Transverse colon (tissue), 4 donors: ENCODE results near the gene IL1B. TPM values are rescaled to one million over a fixed set of nuclear protein-coding genes. Genes with fewer than 3 reads are reported as not detected.

ENCODE experiments used
- DNase-seq: peaks from one replicate; pipeline ENCODE4 v3.0.0-alpha.2; 2019
- H3K27ac ChIP-seq, 4 donors: fragments of 200-600 bp; sonication (generic); 2 replicates each; pipeline ENCODE4 v1.5.1; 2016 to 2018; ENCODE audit warnings: inconsistent platforms in 4 of 4
- H3K27me3 ChIP-seq: fragments of 200-600 bp; sonication (generic); 2 replicates; pipeline ENCODE4 v1.5.1; 2017; ENCODE audit warnings: inconsistent platforms
- H3K36me3 ChIP-seq, 4 donors: fragments of 200-600 bp; sonication (generic); 2 replicates each; pipeline ENCODE4 v1.5.1; 2017 to 2019; ENCODE audit warnings: inconsistent platforms in 4 of 4
- H3K4me1 ChIP-seq, 4 donors: fragments of 200-600 bp; sonication (generic); 2 replicates each; pipeline ENCODE4 v1.5.1; 2017 to 2020; ENCODE audit warnings: inconsistent platforms in 4 of 4
- H3K4me3 ChIP-seq, 4 donors: fragments of 200-600 bp; sonication (generic); 1 replicate in 1 of 4; 2 replicates in 3 of 4; pipeline versions ENCODE4 v1.5.1 to v1.6.1; 2017 to 2019; ENCODE audit warnings: inconsistent platforms in 4 of 4
- H3K9me3 ChIP-seq, 2 donors: fragments of 200-600 bp; sonication (generic); 2 replicates each; pipeline ENCODE4 v1.5.1; 2017 to 2019; ENCODE audit warnings: inconsistent platforms in 2 of 2
- CTCF ChIP-seq, 5 experiments: fragments of 200-600 bp in 3 of 5; fragments of 450-650 bp in 2 of 5; sonication (generic) in 3 of 5; IDR thresholded peaks; 1 replicate in 2 of 5; 2 replicates in 3 of 5; pipeline ENCODE4 v1.5.1; 2016 to 2017; ENCODE audit warnings: antibody characterized with exemption in 5 of 5, inconsistent platforms in 3 of 5, mild to moderate bottlenecking in 2 of 5, moderate library complexity in 1 of 5
- EP300 ChIP-seq: sonication (generic); formaldehyde crosslinking; IDR thresholded peaks from one replicate; pipeline ENCODE4 v1.6.1; 2017; ENCODE audit warnings: antibody characterized with exemption, low read depth
- POLR2A ChIP-seq: fragments of 450-650 bp; IDR thresholded peaks from one replicate; pipeline ENCODE4 v1.6.1; 2016; ENCODE audit warnings: antibody characterized with exemption, mild to moderate bottlenecking, moderate library complexity
- POLR2AphosphoS5 ChIP-seq, 3 donors: sonication (generic); formaldehyde crosslinking; IDR thresholded peaks; one replicate each; pipeline ENCODE4 v1.6.1; 2016; ENCODE audit warnings: antibody characterized with exemption in 3 of 3
- WGBS, 2 donors: methylation state at CpG; one replicate each; pipeline ENCODE4 v1.1.5; 2018; ENCODE audit warnings: low coverage in 1 of 2; 5-methylcytosine and 5-hydroxymethylcytosine counted together
- in situ Hi-C, 4 donors: fragments of 200-750 bp; cut with MboI; loops; one replicate each; pipeline versions ENCODE4 v1.15.0 to v1.15.1; 2017; ENCODE audit warnings: low sequenced_read_pairs in 3 of 4, low pct_ligation_motif_present in 1 of 4, low pct_unique_long_range_greater_than_20kb in 1 of 4
- intact Hi-C: fragments of 100-400 bp; cut with DNase I; formaldehyde crosslinking; loops from one replicate; pipeline ENCODE4 v1.15.1; 2023; ENCODE audit warnings: low total_unique reads
- total RNA-seq, 4 donors: library from RNA; depleted of rRNA; stranded (reverse); fragments of >200 nt; gene quantifications; one replicate each; pipeline ENCODE4 v1.1.0, GENCODE V29; 2016

The IL1B gene
- total RNA-seq, 4 donors from 2014 or later, result 1.9 to 7.1 (median 4.6) TPM; not detected in 1

DNA sequence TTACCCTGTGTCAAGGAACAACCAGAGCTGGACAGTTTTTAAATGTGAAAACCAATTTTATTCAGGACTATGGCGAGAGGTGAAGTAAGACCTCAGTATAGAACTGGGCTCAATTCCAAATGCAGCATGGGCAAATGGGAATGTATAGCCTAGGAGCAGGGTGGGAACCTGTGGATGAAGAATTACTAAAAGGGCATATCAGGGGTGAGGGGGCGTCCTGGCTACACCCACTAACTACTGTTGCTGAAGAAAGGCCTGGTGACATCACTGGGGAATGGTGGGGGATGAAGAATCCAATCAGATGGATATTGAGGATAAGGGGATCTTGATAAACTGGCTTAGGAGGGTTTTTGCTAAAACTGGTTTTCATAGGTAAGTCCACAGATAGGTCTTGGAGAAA, 47.1 kb upstream of the IL1B start:
- no peaks in the 10 kb centered on the region for H3K9me3 ChIP-seq
- TF ChIP-seq POLR2A (no peak), EP300 (no peak), POLR2AphosphoS5 (IDR thresholded peaks at IDR 0.05) (no peak), CTCF (IDR thresholded peaks at IDR 0.05) (no peak)
- no peak overlapping the region for H3K4me3 ChIP-seq
- intact Hi-C loops, result no loop called here
- H3K27ac ChIP-seq, result no peak overlapping the region
- no peak for DNase-seq
- in situ Hi-C loops, result loop anchor here in 1 of 4 donors (25.0 kb wide), 1 partner anchor 121 kb away; the partner anchor contains the start of gene CKAP2L
- H3K4me1 ChIP-seq, result no peaks in the 10 kb centered on the region
- H3K36me3 ChIP-seq, result no peaks in the 10 kb centered on the region
- H3K27me3 ChIP-seq, result no peaks in the 10 kb centered on the region
- 86 to 98% methylated on average over 1 to 2 of the region's 2 CpGs for WGBS, 2 donors

GRCh38 chr2:112881217-112881985, 44.8 kb upstream of the IL1B start:
- in situ Hi-C loops, result loop anchor here in 1 of 4 donors (25.0 kb wide), 1 partner anchor 119 kb away; the partner anchor contains the start of gene CKAP2L
- Histone ChIP-seq H3K4me3 (no peak overlapping the region), H3K4me1 (no peaks in the 10 kb centered on the region), H3K27ac (no peak overlapping the region), H3K27me3 (no peaks in the 10 kb centered on the region), H3K9me3 (no peaks in the 10 kb centered on the region), H3K36me3 (no peaks in the 10 kb centered on the region)
- intact Hi-C loops, result no loop called here
- TF ChIP-seq CTCF (IDR thresholded peaks at IDR 0.05), result no peak
- TF ChIP-seq POLR2AphosphoS5 (IDR thresholded peaks at IDR 0.05), result no peak
- no peak for TF ChIP-seq POLR2A
- no peak for TF ChIP-seq EP300
- no peak for DNase-seq
- 56 to 72% methylated on average over 4 to 5 of the region's 5 CpGs for WGBS, 2 donors

DNA sequence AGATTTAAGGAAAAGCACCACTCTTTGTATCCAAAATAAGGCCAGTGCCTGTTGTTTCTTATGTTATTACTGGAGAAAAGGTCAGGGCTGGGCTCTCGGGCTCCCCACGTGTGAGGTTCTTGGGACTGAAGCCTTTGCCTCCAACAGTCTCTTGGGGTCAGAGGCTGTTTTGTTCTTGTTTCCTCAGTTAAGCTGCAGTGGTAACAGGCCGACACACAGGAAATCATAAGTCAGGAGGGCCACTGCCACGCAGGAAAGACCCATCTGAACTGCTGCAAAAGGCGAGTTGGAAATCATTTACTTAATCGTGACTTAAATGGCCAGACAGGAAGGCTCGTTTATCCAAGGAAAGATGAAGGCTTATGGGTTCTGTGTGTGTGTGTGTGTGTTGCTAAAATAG, 44.1 kb upstream of the IL1B start:
- 66 to 69% methylated on average over 6 to 7 of the region's 7 CpGs for WGBS, 2 donors
- intact Hi-C loops, result no loop called here
- in situ Hi-C loops, result loop anchor here in 1 of 4 donors (25.0 kb wide), 1 partner anchor 118 kb away; the partner anchor contains the start of gene CKAP2L
- no peaks in the 10 kb centered on the region for H3K27me3 ChIP-seq
- H3K4me3 ChIP-seq, result no peak overlapping the region
- no peak for DNase-seq
- no peaks in the 10 kb centered on the region for H3K9me3 ChIP-seq
- H3K4me1 ChIP-seq, result no peaks in the 10 kb centered on the region
- no peaks in the 10 kb centered on the region for H3K36me3 ChIP-seq
- H3K27ac ChIP-seq, result no peak overlapping the region
- TF ChIP-seq CTCF (IDR thresholded peaks at IDR 0.05) (no peak), POLR2A (no peak), EP300 (no peak), POLR2AphosphoS5 (IDR thresholded peaks at IDR 0.05) (no peak)

DNA sequence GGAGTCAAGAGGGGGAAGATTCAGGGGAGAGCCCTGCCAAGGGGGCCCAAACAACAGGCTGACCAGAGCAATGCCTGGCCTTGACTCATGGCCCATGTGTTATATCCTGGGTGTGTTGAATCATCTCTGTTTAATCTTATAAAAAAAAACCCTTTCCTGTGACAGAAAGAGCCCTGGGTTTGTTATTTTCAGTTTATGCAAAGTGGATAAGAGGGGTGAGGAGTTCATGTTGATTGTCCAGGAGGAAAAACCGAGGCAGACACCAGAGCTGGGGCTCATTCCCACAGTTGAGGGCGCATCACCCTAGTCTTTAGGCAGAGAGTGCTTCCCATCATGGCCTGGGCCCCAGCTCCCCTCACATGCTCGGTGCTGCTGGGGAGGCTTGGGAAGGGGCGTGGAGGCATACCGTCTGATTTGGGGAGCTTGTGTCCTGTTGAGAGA, 43.5 kb upstream of the IL1B start:
- Histone ChIP-seq H3K36me3 (no peaks in the 10 kb centered on the region), H3K9me3 (no peaks in the 10 kb centered on the region), H3K27me3 (no peaks in the 10 kb centered on the region), H3K4me1 (no peaks in the 10 kb centered on the region), H3K27ac (no peak overlapping the region), H3K4me3 (no peak overlapping the region)
- WGBS, 2 donors, result 82% methylated on average over 5 of the region's 5 CpGs; no CpG with 5 or more reads in 1 of the 2 donors
- DNase-seq, result no peak
- intact Hi-C loops (no loop called here), in situ Hi-C loops (loop anchor here in 1 of 4 donors (25.0 kb wide), 1 partner anchor 118 kb away; the partner anchor contains the start of gene CKAP2L)
- TF ChIP-seq POLR2AphosphoS5 (IDR thresholded peaks at IDR 0.05) (no peak), CTCF (IDR thresholded peaks at IDR 0.05) (no peak)
